T follicular helper cell (primary cell): ENCODE data around the gene FLNA.
"Not testable (repeated sequence)": the region's sequence is repeated elsewhere in the genome, so short reads cannot be mapped to it uniquely, and the experiment has no call there.

Experiments used
- DNase-seq: peaks from one replicate; pipeline ENCODE4 v3.0.0-alpha.2; 2020; ENCODE audit warnings: low read depth

The FLNA gene

DNA sequence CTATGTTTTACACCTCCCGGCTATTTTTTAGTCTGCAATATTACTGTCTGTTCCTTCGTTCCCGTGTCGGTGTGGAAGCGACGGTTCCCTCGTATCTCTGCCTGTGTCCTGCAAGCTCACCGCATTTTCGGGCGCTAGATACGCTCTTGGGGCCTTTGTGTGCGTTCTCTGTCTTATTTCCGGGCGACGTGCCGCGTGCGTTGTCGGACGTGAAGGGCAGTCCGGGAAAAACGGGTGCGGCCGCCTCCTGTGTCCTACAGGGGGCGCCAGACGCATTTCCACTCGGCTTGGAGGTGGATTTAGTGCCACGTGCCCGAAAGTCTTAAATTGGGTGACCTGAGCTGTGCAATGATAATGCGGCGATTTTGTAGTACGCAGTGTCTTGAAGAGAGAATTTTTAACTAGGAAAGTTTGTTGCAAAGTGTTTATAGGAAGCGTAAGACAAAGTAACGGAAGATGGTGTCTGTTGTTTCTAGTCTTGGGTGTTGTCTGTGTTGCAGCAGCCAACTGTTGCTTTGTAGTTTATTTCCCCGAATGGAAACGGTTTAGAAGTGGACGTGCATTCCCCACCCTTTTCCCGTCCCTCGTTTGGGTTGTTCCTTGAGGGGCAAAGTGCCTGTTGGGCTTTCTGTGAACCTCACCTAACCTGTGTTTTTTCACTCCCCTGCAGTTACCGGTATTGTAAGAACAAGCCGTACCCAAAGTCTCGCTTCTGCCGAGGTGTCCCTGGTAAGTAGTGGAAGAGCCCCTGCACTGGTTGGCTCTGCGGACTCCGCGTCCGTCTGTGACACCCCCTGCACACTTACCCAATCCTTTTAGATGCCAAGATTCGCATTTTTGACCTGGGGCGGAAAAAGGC is 24.5 kb upstream of the FLNA start:
- peak; percentile 73 for DNase-seq

DNA sequence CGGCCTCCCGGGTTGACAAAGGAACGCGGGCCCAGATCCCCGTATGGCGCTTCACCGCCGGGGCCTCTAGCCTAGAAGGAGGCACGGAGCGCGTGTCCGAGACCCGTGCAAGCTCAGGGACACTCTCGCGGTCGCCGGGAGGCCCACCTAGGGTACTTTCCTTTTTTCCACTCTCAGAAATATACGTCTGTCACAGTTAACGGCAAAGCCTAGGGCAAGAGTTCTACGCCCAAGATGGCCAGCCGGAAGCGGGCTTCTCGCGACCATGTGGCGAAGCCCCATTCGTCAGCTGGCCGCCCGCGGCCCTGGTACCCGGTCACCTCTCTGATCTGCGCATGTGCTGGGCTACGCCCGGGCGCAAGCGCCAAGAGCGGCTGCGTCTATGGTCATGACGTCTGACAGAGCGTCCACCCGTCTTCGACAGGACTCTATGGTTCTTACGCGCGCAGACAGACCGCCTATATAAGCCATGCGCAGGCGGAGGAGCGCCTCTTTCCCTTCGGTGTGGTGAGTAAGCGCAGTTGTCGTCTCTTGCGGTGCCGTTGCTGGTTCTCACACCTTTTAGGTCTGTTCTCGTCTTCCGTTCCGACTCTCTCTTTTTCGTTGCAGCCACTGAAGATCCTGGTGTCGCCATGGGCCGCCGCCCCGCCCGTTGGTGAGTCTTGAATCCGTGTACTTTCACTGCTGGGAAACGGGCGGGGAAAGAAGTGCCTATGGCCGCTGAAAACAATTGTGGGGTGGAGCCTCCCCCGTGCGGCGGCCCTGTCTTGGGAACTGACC is 23.6 kb upstream of the FLNA start, which contains the start of gene RPL10:
RPL10 (plus strand) TSS at position 490 of the 780 bp plus-strand sequence; CDS start at position 633, 143 bp downstream.
- DNase-seq, result peak; percentile 77

DNA sequence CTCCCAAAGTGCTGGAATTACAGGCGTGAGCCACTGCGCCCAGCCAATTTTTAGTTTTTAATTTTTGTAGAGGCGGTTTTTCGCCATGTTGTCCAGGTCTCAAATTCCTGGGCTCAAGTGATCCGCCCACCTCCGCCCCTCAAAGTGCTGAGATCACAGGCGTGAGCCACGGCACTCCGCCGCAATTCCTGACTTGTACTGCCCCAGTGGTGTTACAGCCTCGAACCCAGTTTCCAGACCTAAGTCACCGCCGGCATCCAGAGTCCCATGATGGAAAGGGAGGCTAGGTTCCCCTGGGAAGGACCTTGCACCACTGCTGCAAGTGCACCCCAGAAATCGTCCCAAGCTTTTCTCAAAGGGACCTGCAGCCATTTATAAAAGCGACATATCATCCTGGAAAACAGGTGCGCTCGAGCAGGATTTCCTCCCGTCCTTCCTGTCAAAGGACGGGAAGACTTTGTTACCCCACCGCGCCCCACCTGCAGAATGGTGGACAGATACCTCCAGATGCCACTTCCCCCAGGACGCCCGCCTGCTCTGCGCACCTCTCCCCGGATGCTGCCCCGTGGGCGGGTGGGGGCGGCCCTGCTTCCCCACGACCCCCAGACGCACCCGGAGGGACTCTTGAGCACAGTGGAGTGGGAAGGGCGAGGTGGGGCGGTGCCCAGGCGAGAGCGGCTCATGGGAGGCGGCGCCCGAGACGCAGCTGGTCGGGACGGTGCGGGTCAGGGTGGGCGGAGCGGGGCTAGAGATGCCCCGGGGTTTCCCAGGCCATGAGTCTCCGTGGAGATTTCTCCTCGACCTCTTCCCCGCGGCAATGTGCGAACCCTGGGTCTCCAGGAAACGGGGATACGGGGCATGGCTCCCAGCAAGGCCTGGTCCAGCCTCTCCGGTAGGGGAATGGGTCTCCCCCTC is 22.8 kb upstream of the FLNA start:
- no peak for DNase-seq

DNA sequence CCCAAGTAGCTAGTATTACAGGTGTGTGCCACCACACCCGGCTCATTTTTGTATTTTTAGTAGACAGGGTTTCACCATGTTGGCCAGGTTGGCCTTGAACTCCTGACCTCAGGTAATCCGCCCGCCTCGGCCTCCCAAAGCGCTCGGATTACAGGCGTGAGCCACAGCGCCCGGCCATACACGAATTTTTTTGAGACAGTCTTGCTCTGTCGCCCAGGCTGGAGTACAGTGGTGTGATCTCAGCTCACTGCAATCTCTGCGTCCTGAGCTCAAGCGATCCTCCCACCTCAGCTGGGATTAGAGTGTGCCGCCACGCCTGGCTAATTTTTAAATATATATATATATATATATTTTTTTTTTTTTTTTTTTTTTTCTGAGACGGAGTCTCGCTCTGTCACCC is 21.9 kb upstream of the FLNA start:
- DNase-seq, result not testable (repeated sequence)

DNA sequence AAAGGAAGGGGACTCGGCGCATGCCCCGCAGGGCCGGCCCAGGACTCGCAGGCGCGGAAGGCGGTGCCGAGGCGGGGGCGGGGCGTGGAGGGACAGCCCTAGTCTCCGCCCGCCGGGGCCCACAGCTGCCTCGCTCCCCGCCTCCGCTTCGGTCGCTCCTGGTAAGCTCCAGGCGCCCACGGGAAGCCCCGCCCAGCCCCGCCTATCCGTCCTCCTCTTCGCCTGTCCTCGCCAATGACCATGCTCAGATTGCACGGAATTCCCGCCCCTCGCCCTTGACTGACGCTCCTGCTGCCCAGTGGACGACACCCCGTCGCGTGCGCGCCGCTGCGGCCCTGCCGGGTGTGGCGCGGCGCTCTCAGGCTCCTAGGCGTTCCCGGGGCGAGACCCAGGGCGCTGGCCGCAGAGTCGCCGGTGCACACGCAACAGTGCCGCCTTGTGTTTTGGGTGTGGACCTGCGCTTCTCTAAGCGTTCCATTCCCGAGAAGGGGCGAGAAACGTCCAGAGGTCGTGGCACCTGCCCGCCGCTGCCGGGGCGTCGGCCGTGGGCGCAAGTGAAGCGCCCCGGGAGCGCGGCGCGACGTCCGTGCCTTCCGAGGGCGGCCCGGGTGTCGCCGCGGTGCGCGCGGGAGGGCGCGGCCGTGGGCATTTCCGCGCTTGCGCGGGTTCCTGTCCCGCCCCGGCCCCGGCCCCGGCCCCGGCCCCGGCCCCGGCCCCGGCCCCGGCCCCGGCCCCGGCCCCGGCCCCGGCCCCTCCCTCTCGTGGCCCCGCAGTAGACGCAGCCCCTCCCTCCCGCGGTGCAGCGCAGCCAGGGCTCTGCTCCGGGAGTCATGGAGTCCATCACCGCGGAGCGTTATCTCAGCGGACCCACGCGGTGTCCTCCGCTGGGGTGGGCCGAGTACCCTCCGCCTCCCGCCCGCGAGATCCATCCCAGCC is 15.6 kb upstream of the FLNA start:
- DNase-seq, result not testable (repeated sequence)

DNA sequence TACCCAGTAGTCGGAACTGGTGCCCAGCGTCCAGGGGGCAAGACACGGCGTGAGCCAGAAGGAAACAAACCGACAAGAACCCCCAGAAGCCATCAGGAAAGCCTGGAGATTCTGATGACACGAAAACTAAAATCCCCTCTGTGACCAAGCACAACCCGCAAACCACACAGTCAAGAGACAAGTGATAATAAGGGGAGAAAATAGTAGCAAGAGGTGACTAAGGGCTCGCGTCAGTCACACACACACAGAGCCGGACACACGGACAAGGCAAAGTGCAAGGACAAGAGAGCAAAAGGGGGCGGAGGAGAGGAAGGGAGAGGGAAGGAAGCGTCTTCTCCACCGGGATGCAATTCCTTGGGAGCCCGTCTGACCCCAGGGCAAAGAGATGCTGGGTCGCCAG is 14.2 kb upstream of the FLNA start:
- not testable (repeated sequence) for DNase-seq

DNA sequence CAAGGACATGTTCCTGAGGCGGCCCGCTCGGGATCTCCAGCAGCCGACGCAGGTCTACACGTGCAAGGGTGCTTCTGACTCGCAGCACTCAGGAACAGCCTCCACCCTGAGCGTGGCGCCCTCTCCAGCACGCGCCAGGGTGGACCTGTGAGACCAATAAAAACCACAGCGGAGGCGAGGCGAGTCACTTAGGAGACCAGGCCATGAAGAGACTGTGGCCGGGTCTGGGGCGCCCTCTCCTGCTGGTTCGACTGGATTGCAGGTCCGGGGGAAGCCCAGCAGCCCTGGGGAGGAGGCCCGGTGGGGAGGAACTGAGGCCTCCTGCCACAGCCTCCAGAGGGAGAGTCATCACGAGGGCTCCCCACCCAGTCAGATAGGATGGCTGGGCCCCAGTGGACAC is 13.7 kb upstream of the FLNA start:
- not testable (repeated sequence) for DNase-seq

DNA sequence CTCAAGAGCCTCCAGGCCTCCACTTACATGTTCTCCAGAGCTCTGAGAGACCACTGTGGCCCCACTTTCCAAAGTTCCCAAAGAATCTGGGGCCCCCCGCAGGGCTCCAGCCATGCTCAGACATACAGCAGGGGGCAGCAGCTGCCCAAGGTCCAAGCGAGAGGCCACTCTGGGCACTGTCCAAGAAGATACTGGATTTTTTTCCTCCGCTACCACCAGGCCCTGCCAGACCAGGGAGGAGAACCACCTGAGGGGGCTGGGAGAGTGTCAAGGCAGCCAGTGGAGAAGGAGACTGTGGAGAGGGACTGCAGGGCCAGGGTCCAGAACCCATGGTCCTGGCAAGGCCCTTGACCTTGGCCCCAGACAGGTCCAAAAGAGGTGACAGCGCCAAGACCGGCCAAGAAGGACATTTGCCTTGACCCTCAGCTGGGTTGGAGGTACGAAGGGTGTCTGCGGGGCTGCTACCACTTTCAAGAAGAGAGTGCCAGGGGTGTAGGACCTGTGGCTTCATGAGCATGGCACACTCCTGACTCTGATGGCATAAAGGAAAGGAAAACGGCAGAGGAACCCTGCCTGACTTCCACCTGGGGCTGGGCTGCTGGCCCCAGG is 10.0 kb upstream of the FLNA start:
- DNase-seq, result no peak

DNA sequence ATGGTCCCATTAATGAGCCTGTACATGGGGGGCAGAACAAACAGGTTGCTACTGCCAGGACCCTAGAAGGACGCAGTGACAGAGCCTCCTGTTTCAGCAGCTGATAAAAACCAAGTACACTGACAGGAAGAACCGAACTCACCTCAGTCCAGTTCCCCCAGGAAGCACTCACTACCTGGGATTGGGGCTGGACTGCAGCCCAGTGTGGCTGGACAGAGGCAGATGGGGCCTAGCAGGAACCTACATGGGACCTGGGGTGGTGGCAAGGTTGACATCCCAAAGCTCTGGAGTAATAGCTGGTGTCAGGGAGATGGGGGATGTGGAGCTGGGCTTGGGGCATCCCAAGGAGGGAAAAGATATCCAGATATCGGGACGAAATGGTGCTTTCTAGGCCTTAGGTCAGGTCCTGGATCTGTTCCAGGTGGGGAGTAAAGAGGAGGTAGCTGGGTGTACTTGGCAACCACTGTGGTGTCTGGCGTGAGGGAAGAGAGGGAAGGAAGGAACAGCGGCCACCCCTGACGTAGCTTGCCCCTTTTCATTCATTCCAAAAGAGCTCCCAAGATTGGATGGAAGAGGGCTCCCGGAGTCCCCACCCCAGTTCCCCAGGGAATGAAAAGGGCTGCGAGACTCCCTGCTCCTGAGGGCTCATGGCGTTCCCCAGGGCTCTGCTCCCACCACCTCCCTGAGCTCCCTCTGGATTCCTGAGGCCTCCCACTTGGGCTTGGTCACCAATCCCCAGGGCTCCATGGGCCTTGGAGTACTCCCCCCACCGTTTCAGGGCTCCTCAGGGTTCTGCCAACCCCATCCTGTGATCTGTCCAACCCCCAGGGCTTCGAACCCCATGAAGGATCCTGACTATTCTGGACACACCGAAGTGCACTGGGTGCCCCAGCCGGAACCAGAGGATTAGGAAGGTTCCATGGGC is 9.2 kb upstream of the FLNA start:
- DNase-seq, result no peak

DNA sequence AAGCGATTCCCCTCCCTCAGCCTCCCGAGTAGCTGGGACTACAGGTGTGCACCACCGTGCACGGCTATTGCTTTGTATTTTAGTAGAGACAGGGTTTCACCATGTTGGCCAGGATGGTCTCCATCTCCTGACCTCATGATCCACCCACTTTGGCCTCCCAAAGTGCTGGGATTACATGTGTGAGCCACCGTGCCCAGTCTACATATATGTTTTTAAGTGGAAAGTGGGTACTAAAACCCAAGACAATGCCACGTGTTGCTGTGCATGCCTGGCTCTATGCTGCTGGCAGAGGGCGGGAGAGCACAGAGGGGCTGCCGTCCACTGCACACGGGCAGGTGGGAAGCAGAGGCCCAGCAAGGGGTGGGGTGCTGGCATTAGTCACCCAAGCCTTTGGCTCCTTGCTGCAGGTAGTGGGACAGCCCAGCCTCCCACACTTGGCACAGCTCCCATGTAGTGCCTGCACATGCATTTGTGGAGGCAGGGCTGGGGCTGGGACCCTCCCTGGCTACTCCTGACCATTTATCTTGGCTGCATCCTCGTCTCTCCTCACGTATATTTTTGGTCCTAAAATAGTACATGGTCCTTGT is 8.1 kb upstream of the FLNA start:
- no peak for DNase-seq

DNA sequence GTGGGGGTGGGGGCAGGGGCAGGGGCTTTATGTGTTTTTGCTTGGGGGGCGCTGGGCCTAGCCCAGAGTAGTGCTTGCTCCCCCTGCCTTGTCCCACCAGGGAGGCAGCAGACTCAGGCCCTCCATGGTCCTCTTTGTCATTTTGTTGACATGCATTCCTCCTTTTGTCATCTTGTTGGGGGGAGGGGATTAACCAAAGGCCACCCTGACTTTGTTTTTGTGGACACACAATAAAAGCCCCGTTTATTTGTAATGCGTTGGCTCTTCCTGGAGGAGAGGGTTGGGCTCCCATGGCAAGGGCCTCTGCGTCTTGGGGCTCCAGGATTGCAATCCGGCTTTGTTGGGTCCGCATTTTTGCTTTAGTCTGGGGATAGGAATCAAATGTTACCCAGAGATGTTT is 6.8 kb upstream of the FLNA start:
- DNase-seq, result no peak

DNA sequence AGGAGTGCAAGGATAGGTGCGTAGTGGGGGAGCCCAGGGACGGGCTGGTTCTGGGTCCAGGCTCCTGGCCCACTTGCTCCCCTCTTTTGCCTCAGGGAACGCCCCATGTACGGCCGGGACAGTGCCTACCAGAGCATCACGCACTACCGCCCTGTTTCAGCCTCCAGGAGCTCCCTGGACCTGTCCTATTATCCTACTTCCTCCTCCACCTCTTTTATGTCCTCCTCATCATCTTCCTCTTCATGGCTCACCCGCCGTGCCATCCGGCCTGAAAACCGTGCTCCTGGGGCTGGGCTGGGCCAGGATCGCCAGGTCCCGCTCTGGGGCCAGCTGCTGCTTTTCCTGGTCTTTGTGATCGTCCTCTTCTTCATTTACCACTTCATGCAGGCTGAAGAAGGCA is 6.4 kb upstream of the FLNA start:
- no peak for DNase-seq

DNA sequence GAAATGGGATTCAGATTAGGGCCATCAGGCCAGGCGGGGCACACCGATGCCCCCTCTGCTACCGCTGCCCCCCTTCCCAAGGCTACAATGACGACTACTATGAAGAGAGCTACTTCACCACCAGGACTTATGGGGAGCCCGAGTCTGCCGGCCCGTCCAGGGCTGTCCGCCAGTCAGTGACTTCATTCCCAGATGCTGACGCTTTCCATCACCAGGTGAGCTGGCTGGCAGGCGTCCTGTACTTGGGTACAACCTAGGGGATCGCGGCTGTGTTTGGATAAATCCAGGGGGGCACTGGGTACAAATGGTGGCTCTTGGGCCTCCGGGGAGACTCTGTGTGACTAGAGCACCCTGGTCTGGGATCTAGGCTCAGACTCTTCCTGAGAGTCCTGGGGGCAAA is 5.7 kb upstream of the FLNA start:
- DNase-seq, result no peak

DNA sequence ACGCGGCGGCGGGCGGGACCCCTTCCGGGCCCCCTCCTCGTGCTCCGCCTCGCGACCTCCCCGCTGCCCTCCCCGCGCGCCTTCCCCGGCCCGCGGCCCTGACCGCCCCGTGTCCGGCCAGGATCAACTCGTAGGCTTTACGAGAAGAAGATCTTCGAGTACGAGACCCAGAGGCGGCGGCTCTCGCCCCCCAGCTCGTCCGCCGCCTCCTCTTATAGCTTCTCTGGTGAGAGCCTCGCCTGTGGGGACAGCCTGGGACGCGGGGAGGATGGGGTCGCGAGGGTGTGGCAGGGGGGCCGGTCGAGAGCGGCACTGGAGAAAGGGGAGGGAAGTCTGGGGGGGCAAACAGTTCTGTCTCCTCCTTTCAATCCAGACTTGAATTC is 5.1 kb upstream of the FLNA start:
- DNase-seq, result no peak

DNA sequence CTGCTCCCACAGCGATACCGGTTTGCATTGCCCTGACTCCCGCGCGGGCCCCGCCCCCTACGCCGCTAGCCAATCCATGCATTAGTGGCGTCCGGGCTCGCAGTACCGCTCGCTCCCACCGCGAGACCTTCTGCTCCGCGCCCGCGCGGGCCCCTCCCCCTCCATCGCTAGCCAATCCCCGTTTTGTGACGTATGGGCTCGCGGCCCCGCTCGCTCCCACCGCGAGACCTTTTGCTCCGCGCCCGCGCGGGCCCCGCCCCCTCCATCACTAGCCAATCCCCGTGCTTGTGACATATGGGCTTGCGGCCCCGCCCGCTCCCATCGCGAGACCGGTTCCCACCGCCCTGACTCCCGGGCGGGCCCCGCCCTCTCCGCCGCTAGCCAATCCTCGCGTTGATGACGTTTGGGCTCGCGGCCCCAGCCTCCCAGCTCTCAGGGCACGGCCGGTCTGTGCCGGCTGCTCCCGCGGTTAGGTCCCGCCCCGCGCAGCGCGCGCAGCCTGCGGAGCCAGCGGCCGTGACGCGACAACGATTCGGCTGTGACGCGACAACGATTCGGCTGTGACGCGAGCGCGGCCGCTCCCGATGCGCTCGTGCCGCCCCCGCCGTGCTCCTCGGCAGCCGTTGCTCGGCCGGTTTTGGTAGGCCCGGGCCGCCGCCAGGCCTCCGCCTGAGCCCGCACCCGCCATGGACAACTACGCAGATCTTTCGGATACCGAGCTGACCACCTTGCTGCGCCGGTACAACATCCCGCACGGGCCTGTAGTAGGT is 4.5 kb upstream of the FLNA start, which contains the start of gene EMD:
EMD (plus strand) TSS at position 497 of the 770 bp plus-strand sequence; CDS start at position 687, 190 bp downstream.
- DNase-seq, result peak; percentile 94

DNA sequence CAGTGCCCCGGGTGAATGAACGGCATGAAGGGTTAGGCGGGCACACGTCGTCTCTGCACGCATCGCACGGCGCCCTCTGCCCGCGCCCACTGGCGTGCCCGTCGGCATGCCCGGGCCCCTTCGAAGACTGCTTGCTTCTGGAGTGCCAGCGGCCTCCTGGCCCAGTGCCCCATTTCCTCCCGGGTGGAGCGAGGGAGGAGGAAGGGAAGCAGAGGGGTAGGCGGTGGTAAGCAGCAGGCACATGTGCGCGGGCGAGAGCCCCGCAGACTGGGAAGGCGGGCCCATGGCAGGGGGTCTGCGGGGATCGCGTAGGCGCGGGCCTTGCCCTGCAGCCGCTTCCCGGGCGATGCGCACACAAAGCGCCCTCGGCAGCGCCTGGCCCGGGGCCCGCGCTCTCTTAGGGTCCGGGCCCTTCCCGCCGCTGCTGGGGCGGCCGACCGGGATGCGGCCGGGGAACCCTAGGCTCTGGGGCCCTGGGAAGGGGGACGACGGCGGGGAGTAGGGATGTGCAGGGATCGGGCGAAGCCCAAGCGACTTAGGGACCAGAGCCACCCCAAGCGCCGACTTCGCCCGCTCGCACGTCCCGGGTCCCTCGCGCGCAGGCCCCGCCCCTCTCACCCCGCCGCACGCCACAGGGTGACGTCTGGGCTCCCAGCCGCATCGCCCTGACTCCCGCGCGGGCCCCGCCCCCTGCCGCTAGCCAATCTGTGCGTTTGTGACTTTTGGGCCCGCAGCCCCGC is 3.8 kb upstream of the FLNA start:
- no peak for DNase-seq

DNA sequence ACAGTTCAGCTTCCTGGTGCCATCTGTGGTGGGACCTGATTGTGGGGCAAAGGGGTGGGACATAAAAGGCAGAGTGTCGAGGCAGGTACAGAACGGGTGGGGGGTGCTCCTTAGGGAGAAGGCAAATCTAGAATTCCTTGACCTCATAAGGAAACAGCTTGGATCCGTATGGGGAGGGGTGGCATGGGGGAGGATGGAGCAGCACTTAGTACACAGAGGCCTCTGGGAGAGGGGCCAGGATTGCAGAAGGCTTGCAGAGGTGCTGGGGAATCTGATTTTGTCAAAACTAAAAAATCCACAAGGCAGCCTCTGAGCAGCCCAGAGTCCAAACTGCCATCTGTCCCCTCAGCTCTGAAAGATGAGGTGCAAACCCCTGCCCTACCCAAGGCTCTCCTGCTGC is 2.3 kb upstream of the FLNA start:
- DNase-seq, result no peak
